ENCODE data around the gene FAM221B.

FAM221B gene, protein sequence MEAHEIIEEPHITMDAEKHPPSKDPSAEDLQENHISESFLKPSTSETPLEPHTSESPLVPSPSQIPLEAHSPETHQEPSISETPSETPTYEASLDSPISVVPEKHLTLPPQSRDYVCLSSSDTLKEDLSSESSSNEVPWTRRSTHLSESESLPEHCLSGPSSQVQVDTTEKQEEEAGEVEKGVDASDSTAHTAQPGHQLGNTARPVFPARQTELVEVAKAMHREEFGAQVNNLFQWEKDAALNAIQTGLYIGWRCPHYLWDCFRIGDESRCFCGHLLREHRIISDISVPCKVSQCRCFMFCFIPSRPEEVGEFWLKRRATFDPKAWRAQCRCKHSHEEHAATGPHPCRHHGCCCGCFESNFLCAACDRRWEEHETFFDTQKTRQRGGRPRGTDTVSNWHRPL

GRCh38 chr9:35828716-35829083 is at the start of gene FAM221B:
TSS of gene FAM221B (minus strand) at chr9:35828732. CDS start at chr9:35826161, 2,571 bp downstream.
- FAIRE-seq: no peak

DNA sequence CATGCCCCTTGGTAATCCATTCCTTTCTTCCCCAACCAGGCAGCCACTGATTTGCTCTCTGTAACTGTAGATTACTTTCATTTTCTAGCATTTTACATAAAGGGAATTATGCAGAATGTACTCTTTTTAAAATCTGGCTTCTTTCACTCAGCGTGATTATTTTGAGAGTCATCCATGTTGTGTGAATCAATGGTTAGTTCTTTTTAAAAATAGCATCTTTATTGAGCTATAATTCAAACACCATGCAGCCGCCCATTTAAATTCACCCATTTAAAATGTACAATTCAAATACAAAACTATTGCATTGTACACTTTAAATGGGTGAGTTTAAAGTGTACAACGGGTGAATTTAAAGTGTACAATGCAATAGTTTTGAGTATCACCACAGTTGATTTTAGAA is 44.0 kb upstream of the FAM221B start:
- no peak for FAIRE-seq

DNA sequence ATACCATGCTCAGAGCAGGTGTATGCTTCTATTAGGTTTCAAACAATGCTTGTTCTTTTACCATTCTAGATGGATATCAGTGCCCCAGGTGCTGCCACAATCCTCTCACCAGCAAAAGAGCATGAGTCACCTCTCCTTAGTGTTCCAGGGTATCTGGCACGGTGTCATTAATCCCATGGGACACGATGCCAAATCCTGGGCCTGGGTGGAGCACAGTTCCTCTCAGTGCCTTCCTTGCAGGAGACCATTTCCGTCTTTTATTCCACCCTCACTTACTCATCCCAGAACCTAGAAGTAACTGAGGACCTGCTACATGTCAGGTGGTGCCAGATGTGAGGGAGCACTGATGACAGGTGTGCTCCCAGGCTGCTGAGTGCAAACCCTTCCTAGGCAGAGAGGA is 43.0 kb upstream of the FAM221B start:
- no peak for FAIRE-seq

DNA sequence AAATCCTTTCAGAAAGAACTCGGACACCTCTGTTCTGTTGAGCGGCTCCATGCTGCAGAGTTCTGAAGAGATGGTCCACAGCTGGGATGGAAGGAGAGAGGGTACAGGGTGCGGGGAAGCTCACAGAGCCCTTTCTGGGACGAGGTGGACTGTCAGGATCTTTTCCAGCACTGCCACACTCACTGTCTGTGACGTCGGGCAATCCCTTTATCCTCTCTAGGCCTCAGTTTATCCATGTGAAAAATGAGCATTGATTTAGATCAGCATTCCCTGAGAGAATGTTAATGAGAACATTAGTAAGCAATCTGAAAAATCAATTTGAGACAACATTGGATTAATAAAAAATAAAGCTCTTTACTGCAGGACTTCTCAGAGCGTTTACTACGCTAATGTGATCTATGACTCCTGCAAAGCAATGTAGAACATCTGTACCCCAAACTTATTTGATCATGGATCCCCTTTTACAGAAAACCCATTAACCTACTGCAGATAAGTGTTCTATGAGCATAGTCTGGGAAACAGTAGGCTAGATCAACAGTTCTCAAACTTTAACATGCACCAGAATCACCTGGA is 41.9 kb upstream of the FAM221B start, which contains the start of gene OR13J1:
OR13J1 (minus strand) TSS at position 51 of the 573 bp plus-strand sequence; CDS start at position 51, 0 bp downstream.
- FAIRE-seq: no peak

DNA sequence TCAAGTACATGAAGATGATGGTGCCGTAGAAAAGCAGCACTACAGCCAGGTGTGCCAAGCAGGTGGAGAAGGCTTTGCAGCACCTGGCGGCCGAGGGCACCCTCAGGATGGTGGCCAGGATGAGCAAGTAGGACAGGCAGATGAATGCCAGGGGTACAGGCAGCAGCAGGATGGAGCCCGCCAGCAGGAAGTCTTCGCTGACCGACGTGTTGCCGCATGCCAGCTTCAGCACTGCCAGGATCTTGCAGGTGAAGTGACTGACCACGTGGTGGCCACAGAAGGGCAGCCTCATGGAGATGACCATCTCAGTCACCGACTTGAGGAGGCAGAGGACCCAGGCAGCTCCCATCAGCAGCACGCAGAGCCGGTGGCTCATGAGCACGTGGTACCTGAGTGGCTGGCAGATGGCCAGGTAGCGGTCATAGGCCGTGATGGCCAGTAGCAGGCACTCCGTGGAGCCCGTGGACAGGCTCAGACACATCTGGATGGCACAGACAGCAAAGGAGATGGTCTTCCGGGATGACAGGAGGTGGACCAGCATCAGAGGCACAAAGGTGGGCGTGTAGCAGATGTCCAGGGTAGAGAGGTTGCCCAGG is 41.2 kb upstream of the FAM221B start:
- no peak for FAIRE-seq

- FAIRE-seq: no peak
Measured at GRCh38 chr9:35868933-35869332, 40.4 kb upstream of the FAM221B start.

DNA sequence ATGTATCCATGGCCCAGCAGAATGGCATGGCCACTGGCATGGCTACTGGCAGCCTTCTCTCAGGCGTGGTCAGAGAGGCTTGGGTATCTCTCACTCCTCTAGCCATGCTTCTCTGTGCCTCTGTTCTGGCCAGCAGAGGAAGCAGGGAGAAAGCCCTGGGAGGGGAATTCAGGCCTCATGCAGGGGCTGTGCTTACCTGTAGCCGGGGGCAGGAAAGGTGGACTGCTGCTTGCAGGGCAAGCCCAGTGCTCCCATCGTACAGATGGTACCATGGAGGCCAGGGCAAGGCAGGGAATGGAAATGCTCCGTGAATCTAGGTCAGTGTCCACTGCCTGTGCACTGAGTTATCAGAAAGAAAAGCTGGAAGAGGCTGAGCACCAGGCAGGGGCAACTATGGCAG is 39.0 kb upstream of the FAM221B start:
- no peak for FAIRE-seq

DNA sequence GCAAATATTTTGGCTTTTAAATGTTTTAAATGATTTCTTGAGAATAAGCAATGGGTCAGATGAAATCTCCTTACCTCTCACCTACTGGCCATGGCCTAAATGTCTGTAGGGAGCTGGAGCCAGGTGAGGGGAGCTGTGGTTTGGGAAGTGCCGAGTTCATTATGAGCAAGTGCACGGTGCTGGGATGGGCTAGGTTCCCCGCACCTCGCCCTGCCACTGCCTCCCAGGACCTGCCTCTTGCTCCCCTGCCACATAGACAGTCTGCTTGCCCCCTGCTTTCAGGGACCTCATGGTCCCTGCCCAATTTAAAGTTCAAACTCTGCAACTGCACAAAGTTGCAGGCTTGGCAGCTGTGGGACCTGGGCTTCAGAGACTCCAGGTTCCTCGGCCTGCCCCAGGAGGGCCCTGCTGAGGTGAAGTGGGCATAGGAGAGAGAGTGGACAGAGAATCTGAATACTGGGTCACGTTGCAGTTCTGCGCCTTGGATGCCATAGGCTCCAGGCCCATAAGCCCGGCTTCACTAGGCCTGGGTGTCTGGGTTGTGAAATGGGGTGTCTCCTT is 36.2 kb upstream of the FAM221B start:
- FAIRE-seq: no peak

GRCh38 chr9:35863583-35863982 is 35.1 kb upstream of the FAM221B start:
- FAIRE-seq: no peak

DNA sequence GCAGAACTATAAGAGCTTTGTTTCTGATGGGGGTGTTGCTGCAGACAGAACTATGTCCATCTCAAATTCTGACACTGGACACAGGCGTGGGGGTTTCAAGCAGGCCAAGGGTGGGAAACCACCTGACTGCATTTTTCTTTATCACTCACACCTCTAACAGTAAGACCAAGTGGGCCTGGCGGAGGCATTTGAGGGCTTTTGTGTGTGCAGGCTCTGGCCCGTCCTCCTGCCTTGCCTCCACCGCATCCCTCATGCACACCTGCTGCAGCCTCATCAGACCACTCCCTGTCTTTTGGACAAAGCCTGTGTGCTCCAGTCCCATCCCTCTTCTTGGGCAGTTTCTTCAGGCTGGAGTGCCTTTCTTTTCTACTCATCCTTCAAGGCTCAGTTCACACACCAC is 33.8 kb upstream of the FAM221B start:
- no peak for FAIRE-seq

DNA sequence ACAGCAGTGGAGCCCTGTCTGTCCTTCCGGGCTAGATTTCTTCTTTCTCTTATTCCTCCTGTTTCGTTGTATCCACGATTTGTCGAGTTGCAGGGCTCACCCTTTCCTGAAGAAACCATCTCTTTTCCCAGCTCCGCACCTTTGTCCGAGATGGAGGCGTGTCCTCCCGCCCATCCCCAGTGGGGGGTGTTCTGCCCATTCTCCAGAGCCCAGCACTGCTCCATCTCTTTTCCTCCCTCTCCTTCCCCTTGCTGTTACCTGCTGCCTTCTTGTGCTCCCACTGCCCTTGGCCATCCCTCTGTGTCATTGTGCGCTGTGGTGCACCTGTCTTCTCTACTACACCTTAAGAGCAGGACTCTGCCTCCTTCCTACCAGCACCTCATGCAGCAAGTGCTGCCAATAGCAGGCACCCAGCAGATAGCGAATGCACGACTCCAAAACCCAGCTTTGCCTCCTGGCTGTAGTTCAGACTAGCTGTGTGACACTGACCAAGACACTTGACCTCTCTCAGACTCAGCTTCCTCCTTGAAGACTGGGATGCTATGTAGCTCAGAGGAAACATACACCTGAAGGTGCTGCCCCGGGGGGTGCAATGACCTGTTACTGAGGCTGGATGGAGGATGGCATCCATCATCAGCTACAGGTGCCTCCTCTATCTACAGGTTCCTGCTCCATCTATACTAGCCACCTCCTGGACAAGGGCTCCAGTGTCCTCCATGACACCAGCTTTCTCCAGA is 32.8 kb upstream of the FAM221B start:
- FAIRE-seq: no peak

DNA sequence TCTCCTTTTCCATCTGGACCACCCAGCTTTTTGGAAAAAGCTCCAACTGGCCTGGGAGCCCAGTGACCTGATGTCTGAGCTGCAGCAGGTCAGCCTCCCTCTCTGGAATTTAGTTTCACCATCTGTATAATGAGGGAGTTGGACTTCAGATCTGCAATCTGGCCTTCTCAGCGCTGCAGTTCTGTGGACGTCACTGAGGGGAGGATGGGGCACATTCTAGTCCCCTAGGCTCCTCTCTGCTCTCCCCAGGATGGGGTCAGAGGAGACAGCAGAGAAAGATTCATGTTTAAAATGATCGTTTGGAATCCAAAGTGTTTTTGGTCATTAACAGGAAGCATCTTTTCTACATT is 31.4 kb upstream of the FAM221B start:
- FAIRE-seq: no peak

- no peak for FAIRE-seq
Measured at GRCh38 chr9:35859310-35859989, 30.9 kb upstream of the FAM221B start.

- FAIRE-seq: no peak
Measured at GRCh38 chr9:35858458-35858857, 29.9 kb upstream of the FAM221B start.

DNA sequence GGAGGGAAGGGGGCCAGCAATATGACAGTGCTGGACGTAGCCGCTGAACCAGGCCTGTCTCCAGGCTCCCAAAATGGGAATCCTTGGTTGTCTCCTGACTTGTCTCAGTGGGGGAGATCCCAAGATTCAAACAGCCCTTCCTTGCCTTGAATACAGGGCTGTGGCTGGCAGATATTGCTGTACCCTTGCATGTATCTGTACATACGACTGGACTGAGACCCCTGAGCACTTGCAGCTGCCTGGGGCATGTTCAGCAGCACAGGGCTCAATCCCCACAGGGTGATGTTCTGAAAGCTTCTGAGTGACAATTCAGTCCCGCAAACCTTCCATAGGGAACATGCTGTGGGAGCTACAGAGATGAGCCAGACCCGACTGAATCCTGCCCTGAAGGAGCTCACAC is 28.4 kb upstream of the FAM221B start:
- no peak for FAIRE-seq

DNA sequence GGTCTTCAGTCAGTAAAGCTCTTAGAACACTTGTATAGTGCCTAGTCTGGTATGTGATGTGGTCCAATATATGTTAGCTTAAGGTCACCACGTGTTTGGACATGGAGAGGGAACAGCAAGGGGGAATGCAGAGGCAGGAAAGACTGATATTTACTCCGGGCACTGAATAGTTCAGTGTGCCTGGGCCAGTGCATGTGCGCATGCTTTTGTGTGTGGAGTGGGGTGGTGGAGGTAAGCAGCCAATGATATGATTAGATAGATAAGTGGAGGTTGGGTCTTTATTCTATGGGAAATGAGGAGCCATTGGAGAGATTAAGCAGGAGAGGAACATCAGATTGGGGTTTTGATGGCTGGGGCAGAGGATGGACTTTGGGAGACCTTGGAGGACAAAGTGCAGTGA is 27.7 kb upstream of the FAM221B start:
- no peak for FAIRE-seq

DNA sequence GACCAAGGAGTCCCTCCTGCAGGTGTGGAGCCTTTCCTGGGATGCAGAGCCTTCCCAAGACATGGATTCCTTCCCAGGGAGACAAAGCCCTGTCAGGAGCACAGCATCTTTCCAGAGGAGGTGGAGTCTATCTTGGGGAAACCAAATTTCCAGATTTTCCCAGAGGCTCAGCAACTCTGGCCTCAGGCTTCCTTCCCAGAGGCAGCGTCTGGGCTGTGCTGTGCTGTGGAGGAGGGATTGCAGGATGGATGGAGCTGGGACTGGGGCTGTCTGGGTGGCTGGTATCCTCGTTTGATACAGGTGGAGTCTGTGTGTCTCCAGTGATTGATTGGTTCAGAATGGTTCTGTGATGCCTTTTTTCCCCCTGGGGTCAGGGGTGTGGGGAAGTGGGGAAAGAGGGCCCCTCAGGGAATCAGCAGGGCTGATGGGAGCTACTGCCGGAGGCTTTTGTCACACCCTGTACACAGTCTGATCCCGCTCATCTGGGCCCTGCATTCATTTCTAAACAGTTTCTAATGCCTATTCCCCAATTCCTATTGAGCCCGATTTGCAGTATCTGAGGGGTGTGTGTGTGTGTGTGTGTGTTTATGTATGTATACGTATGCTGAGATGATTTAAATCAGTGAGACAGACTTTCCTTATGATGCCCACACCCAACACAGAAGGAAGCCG is 25.7 kb upstream of the FAM221B start:
- no peak for FAIRE-seq

GRCh38 chr9:35852876-35853865 is 24.6 kb upstream of the FAM221B start:
- FAIRE-seq: no peak

DNA sequence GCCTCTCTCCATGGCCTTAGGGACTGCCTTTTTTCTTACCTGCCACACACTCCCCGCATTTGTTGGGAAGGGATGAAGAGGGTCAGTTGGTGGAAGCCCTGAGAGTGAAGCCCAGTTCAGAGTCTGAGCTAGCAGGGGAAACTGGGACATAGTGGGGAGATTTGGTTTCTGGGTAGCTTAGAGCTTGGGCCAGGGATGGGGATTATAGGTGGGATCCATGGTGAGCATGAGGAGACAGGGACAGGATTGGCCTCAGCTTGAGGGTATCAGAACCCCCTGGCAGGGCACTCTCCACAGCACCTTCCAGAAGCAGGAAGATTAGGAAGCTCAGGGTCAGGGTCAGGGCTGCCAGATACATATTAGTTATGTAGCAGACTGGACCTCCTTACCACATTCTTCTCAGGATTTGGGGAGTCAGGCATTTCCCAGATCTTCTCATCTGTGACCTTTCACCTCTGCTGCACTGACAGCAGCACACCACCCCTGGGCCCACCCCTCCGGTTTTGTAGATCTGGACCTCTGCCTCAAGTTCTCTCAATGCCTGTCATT is 23.8 kb upstream of the FAM221B start:
- FAIRE-seq: no peak

- no peak for FAIRE-seq
Measured at GRCh38 chr9:35847792-35848572, 19.4 kb upstream of the FAM221B start.

Measured in islet of Langerhans (tissue), 1 donor.